Measurements from ENCODE around the gene RIMBP3C. TPM values are rescaled to one million over a fixed set of nuclear protein-coding genes. Genes with fewer than 3 reads are reported as not detected.

RIMBP3C gene
- polyA plus RNA-seq, 1 donor (not counting 4 experiments of a cell fraction or from before 2014, with no cell fraction given) = 0.01 TPM

- Histone ChIP-seq H3K9me3 (ENCODE audit: control insufficient read depth, low read depth, low read length) (no peaks in the 10 kb centered on the region), H2AFZ (ENCODE audit: control insufficient read depth, low read length) (no peak overlapping the region), H3K9ac (ENCODE audit: control insufficient read depth, extremely low read depth, insufficient read depth, low read length) (no peak overlapping the region), H3K27me3 (ENCODE audit: control insufficient read depth, extremely low read depth, insufficient read depth, low read length) (no peaks in the 10 kb centered on the region), H3K79me2 (ENCODE audit: control insufficient read depth, insufficient read depth, low read length) (peaks cover 98% of the 10 kb centered on the region), H3K4me1 (ENCODE audit: control insufficient read depth, extremely low read depth, insufficient read depth, low read length) (peaks cover 42% of the 10 kb centered on the region), H3K36me3 (ENCODE audit: control insufficient read depth in 2 of 2, extremely low read depth in 1 of 2, insufficient read depth in 2 of 2, low read length in 2 of 2) (peaks cover 5 to 23% of the 10 kb centered on the region in 2 experiments), H4K20me1 (ENCODE audit: control insufficient read depth, extremely low read depth, insufficient read depth, low read length) (peaks cover 72% of the 10 kb centered on the region), H3K27ac (ENCODE audit: control insufficient read depth, insufficient read depth, low read length) (no peak overlapping the region), H3K4me2 (ENCODE audit: control insufficient read depth, extremely low read depth, insufficient read depth, low read depth, low read length) (no peak overlapping the region), H3K9me1 (ENCODE audit: control insufficient read depth, extremely low read depth, insufficient read depth, low read length) (peaks cover 18% of the 10 kb centered on the region), H3K4me3 (ENCODE audit: control insufficient read depth in 2 of 3, extremely low read depth in 1 of 3, insufficient read depth in 2 of 3, low read depth in 1 of 3, low read length in 3 of 3) (no peak overlapping the region)
- FAIRE-seq (no peak), DNase-seq (ENCODE audit: low read depth, low spot score) (no peak)
- dilution Hi-C loops (cut with MboI; ENCODE audit: extremely low pct_ligation_motif_present, low sequenced_read_pairs) = no loop called here
- TF ChIP-seq, protein P1, sequence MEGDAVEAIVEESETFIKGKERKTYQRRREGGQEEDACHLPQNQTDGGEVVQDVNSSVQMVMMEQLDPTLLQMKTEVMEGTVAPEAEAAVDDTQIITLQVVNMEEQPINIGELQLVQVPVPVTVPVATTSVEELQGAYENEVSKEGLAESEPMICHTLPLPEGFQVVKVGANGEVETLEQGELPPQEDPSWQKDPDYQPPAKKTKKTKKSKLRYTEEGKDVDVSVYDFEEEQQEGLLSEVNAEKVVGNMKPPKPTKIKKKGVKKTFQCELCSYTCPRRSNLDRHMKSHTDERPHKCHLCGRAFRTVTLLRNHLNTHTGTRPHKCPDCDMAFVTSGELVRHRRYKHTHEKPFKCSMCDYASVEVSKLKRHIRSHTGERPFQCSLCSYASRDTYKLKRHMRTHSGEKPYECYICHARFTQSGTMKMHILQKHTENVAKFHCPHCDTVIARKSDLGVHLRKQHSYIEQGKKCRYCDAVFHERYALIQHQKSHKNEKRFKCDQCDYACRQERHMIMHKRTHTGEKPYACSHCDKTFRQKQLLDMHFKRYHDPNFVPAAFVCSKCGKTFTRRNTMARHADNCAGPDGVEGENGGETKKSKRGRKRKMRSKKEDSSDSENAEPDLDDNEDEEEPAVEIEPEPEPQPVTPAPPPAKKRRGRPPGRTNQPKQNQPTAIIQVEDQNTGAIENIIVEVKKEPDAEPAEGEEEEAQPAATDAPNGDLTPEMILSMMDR (optimal IDR thresholded peaks at IDR 0.05 in 1 of 3, IDR thresholded peaks at IDR 0.05 in 1 of 3, conservative IDR thresholded peaks at IDR 0.05 in 1 of 3; ENCODE audit: extremely low read depth in 1 of 3, insufficient read depth in 2 of 3, low read length in 3 of 3) = no peak
- TF ChIP-seq EZH2 (IDR thresholded peaks at IDR 0.05; ENCODE audit: low read length) = no peak
These were observed 22.1 kb upstream of the RIMBP3C start for GRCh38 chr22:21573293-21573734.

GRCh38 chr22:21571679-21572078, 20.4 kb upstream of the RIMBP3C start:
- no peak for DNase-seq (ENCODE audit: low read depth, low spot score)
- peaks cover 5 to 23% of the 10 kb centered on the region in 2 experiments for H3K36me3 ChIP-seq (ENCODE audit: control insufficient read depth in 2 of 2, extremely low read depth in 1 of 2, insufficient read depth in 2 of 2, low read length in 2 of 2)
- no peak for FAIRE-seq
- peaks cover 60% of the 10 kb centered on the region for H4K20me1 ChIP-seq (ENCODE audit: control insufficient read depth, extremely low read depth, insufficient read depth, low read length)
- dilution Hi-C loops (cut with MboI; ENCODE audit: extremely low pct_ligation_motif_present, low sequenced_read_pairs) = no loop called here
- TF ChIP-seq EZH2 (IDR thresholded peaks at IDR 0.05; ENCODE audit: low read length) = no peak
- H3K9ac ChIP-seq (ENCODE audit: control insufficient read depth, extremely low read depth, insufficient read depth, low read length) = no peak overlapping the region
- H3K4me3 ChIP-seq (ENCODE audit: control insufficient read depth in 2 of 3, extremely low read depth in 1 of 3, insufficient read depth in 2 of 3, low read depth in 1 of 3, low read length in 3 of 3) = no peak overlapping the region
- peaks cover 18% of the 10 kb centered on the region for H3K9me1 ChIP-seq (ENCODE audit: control insufficient read depth, extremely low read depth, insufficient read depth, low read length)
- no peaks in the 10 kb centered on the region for H3K9me3 ChIP-seq (ENCODE audit: control insufficient read depth, low read depth, low read length)
- no peak overlapping the region for H3K27ac ChIP-seq (ENCODE audit: control insufficient read depth, insufficient read depth, low read length)
- no peak overlapping the region for H2AFZ ChIP-seq (ENCODE audit: control insufficient read depth, low read length)
- peaks cover 90% of the 10 kb centered on the region for H3K79me2 ChIP-seq (ENCODE audit: control insufficient read depth, insufficient read depth, low read length)
- no peaks in the 10 kb centered on the region for H3K27me3 ChIP-seq (ENCODE audit: control insufficient read depth, extremely low read depth, insufficient read depth, low read length)
- H3K4me1 ChIP-seq (ENCODE audit: control insufficient read depth, extremely low read depth, insufficient read depth, low read length) = peaks cover 42% of the 10 kb centered on the region
- peak overlapping the region; percentile 6 for H3K4me2 ChIP-seq (ENCODE audit: control insufficient read depth, extremely low read depth, insufficient read depth, low read depth, low read length)

- TF ChIP-seq, protein P1 (optimal IDR thresholded peaks at IDR 0.05 in 1 of 3, IDR thresholded peaks at IDR 0.05 in 1 of 3, conservative IDR thresholded peaks at IDR 0.05 in 1 of 3; ENCODE audit: extremely low read depth in 1 of 3, insufficient read depth in 2 of 3, low read length in 3 of 3) = no peak
- TF ChIP-seq EZH2 (IDR thresholded peaks at IDR 0.05; ENCODE audit: low read length) = no peak
- H3K4me1 ChIP-seq (ENCODE audit: control insufficient read depth, extremely low read depth, insufficient read depth, low read length) = peaks cover 42% of the 10 kb centered on the region
- DNase-seq (ENCODE audit: low read depth, low spot score) = no peak
These were observed 19.1 kb upstream of the RIMBP3C start for GRCh38 chr22:21570398-21570797.

More at GRCh38 chr22:21570398-21570797, 19.1 kb upstream of the RIMBP3C start:
- no peak overlapping the region for H3K9ac ChIP-seq (ENCODE audit: control insufficient read depth, extremely low read depth, insufficient read depth, low read length)
- H3K4me2 ChIP-seq (ENCODE audit: control insufficient read depth, extremely low read depth, insufficient read depth, low read depth, low read length) = peak overlapping the region; percentile 97
- no peaks in the 10 kb centered on the region for H3K9me3 ChIP-seq (ENCODE audit: control insufficient read depth, low read depth, low read length)
- no peak for FAIRE-seq
- dilution Hi-C loops (cut with MboI; ENCODE audit: extremely low pct_ligation_motif_present, low sequenced_read_pairs) = no loop called here
- H4K20me1 ChIP-seq (ENCODE audit: control insufficient read depth, extremely low read depth, insufficient read depth, low read length) = peaks cover 55% of the 10 kb centered on the region
- no peak overlapping the region for H2AFZ ChIP-seq (ENCODE audit: control insufficient read depth, low read length)
- no peaks in the 10 kb centered on the region for H3K27me3 ChIP-seq (ENCODE audit: control insufficient read depth, extremely low read depth, insufficient read depth, low read length)
- peaks cover 18% of the 10 kb centered on the region for H3K9me1 ChIP-seq (ENCODE audit: control insufficient read depth, extremely low read depth, insufficient read depth, low read length)
- no peak overlapping the region for H3K4me3 ChIP-seq (ENCODE audit: control insufficient read depth in 2 of 3, extremely low read depth in 1 of 3, insufficient read depth in 2 of 3, low read depth in 1 of 3, low read length in 3 of 3)
- no peak overlapping the region for H3K27ac ChIP-seq (ENCODE audit: control insufficient read depth, insufficient read depth, low read length)
- peaks cover 78% of the 10 kb centered on the region for H3K79me2 ChIP-seq (ENCODE audit: control insufficient read depth, insufficient read depth, low read length)
- H3K36me3 ChIP-seq (ENCODE audit: control insufficient read depth in 2 of 2, extremely low read depth in 1 of 2, insufficient read depth in 2 of 2, low read length in 2 of 2) = peaks cover 5 to 23% of the 10 kb centered on the region in 2 experiments
